SK-N-SH (cell line): Measurements from ENCODE around the gene PSAP. TPM values are rescaled to one million over a fixed set of nuclear protein-coding genes. Genes with fewer than 3 reads are reported as not detected.

Experiments used
- CTCF ChIA-PET: fragments of 300-600, 350-600 bp; formaldehyde crosslinking; extraction: SDS; loops from one replicate; lab custom pipeline; 2021; lab: Yijun Ruan, JAX
- POLR2A ChIA-PET: fragments of 350-600 bp; sonication (Branson Sonifier 250); formaldehyde crosslinking; extraction: SDS; loops from one replicate; lab custom pipeline; 2020; ENCODE audit warnings: antibody characterized with exemption, inconsistent platforms; lab: Yijun Ruan, JAX
- DNase-seq: peaks from one replicate; pipeline ENCODE4 v3.0.0; 2012
- H2AFZ ChIP-seq: fragments of 200-600 bp; sonication (generic); 2 replicates; pipeline ENCODE4 v1.8.1; 2016; ENCODE audit warnings: antibody characterized with exemption, mild to moderate bottlenecking, low read depth
- H3F3A ChIP-seq: fragments of 200-600 bp; sonication (generic); replicated peaks from 2 replicates; pipeline ENCODE3; 2016; ENCODE audit warnings: antibody characterized with exemption, mild to moderate bottlenecking; ENCODE audit not compliant: insufficient read depth
- H3K27ac ChIP-seq, 2 experiments: fragments of 200-500 bp in 1 of 2; fragments of 200-600 bp in 1 of 2; sonication (Bioruptor generic) in 1 of 2; sonication (generic), shearing (Covaris generic) in 1 of 2; 2 replicates each; pipeline versions ENCODE4 v1.5.1 to v1.6.1; 2014 to 2016; ENCODE audit warnings: low read depth in 2 of 2, inconsistent platforms in 1 of 2, low read length in 1 of 2, mild to moderate bottlenecking in 1 of 2, mixed read lengths in 1 of 2
- H3K27me3 ChIP-seq: fragments of 200-600 bp; sonication (generic), shearing (Covaris generic); 2 replicates; pipeline ENCODE4 v1.6.1; 2016; ENCODE audit warnings: mixed run types; ENCODE audit not compliant: insufficient read depth
- H3K36me3 ChIP-seq, 2 experiments: fragments of 200-500 bp in 1 of 2; fragments of 200-600 bp in 1 of 2; sonication (Bioruptor generic) in 1 of 2; sonication (generic) in 1 of 2; replicated peaks in 1 of 2; 2 replicates each; pipeline versions ENCODE3 to v1.5.1; 2014 to 2016; ENCODE audit warnings: low read length in 1 of 2, mild to moderate bottlenecking in 1 of 2; ENCODE audit not compliant: insufficient read depth in 2 of 2, control insufficient read depth in 1 of 2
- H3K4me1 ChIP-seq, 2 experiments: fragments of 200-500 bp in 1 of 2; fragments of 200-600 bp in 1 of 2; sonication (Bioruptor generic) in 1 of 2; sonication (generic), shearing (Covaris generic) in 1 of 2; 2 replicates each; pipeline versions ENCODE4 v1.5.1 to v1.6.1; 2014 to 2016; ENCODE audit warnings: low read depth in 1 of 2, low read length in 1 of 2, mixed run types in 1 of 2; ENCODE audit not compliant: insufficient read depth in 2 of 2, control insufficient read depth in 1 of 2
- H3K4me2 ChIP-seq: fragments of 200-600 bp; sonication (generic), shearing (Covaris generic); 2 replicates; pipeline ENCODE4 v1.6.1; 2017; ENCODE audit warnings: mixed run types
- H3K4me3 ChIP-seq, 2 experiments: fragments of 200-500 bp in 1 of 2; fragments of 200-600 bp in 1 of 2; sonication (Bioruptor generic) in 1 of 2; sonication (generic), shearing (Covaris generic) in 1 of 2; 2 replicates each; pipeline versions ENCODE4 v1.5.1 to v1.8.1; 2014 to 2016; ENCODE audit warnings: low read depth in 2 of 2, inconsistent platforms in 1 of 2, low read length in 1 of 2, mild to moderate bottlenecking in 1 of 2, mixed read lengths in 1 of 2, moderate library complexity in 1 of 2
- H3K79me2 ChIP-seq: fragments of 200-600 bp; sonication (generic); 2 replicates; pipeline ENCODE4 v1.8.1; 2017; ENCODE audit warnings: mild to moderate bottlenecking; ENCODE audit not compliant: insufficient read depth
- H3K9ac ChIP-seq: fragments of 200-600 bp; sonication (generic); 2 replicates; pipeline ENCODE4 v1.6.1; 2017; ENCODE audit warnings: mixed run types
- H3K9me2 ChIP-seq: fragments of 200-600 bp; sonication (generic); 2 replicates; pipeline ENCODE4 v1.6.1; 2017; ENCODE audit warnings: mixed run types
- H3K9me3 ChIP-seq: fragments of 200-600 bp; sonication (generic); 2 replicates; pipeline ENCODE4 v1.6.1; 2017; ENCODE audit warnings: mixed run types, mild to moderate bottlenecking, moderate library complexity
- H4K20me1 ChIP-seq: fragments of 200-600 bp; sonication (generic); 2 replicates; pipeline ENCODE4 v1.6.1; 2017; ENCODE audit warnings: mild to moderate bottlenecking, mixed run types; ENCODE audit not compliant: insufficient read depth
- CHD2 ChIP-seq: fragments of 150-350 bp; IDR thresholded peaks from 2 replicates; pipeline ENCODE4 v1.6.1; 2018; ENCODE audit warnings: low read length; ENCODE audit not compliant: partially characterized antibody
- ELF1 ChIP-seq: IDR thresholded peaks from 2 replicates; pipeline ENCODE4 v1.4.0; 2012
- EP300 ChIP-seq, 2 experiments: IDR thresholded peaks; 2 replicates each; pipeline versions ENCODE4 v1.4.0 to v1.6.1; 2012; ENCODE audit warnings: borderline replicate concordance in 1 of 2, low read depth in 1 of 2, low read length in 1 of 2
- EZH2phosphoT487 ChIP-seq: fragments of 200-600 bp; sonication (generic); IDR thresholded peaks from 2 replicates; pipeline ENCODE4 v1.6.1; 2017; ENCODE audit warnings: low read depth, mixed run types, mild to moderate bottlenecking, antibody characterized with exemption, moderate library complexity, borderline replicate concordance
- FOSL2 ChIP-seq: IDR thresholded peaks from 2 replicates; pipeline ENCODE4 v1.4.0; 2012; ENCODE audit warnings: low read depth, mild to moderate bottlenecking, moderate library complexity, borderline replicate concordance
- FOXM1 ChIP-seq: IDR thresholded peaks from 2 replicates; pipeline ENCODE4 v1.4.0; 2012; ENCODE audit warnings: low read depth, mild to moderate bottlenecking
- GABPA ChIP-seq: IDR thresholded peaks from 2 replicates; pipeline ENCODE4 v1.4.0; 2012; ENCODE audit warnings: low read depth, mild to moderate bottlenecking
- GATA2 ChIP-seq: sonication (generic); formaldehyde crosslinking; IDR thresholded peaks from 2 replicates; pipeline ENCODE4 v1.5.0; 2020; ENCODE audit warnings: mild to moderate bottlenecking, missing genetic modification reagents
- MEF2A ChIP-seq: IDR thresholded peaks from 2 replicates; pipeline ENCODE4 v1.4.0; 2012; ENCODE audit warnings: low read depth, borderline replicate concordance
- MXI1 ChIP-seq: IDR thresholded peaks from 2 replicates; pipeline ENCODE4 v1.6.1; 2012; ENCODE audit warnings: mild to moderate bottlenecking, low read depth, low read length, improper control_type of control experiment
- NFIC ChIP-seq: IDR thresholded peaks from 2 replicates; pipeline ENCODE4 v1.4.0; 2012; ENCODE audit warnings: borderline replicate concordance
- POLR2AphosphoS5 ChIP-seq: IDR thresholded peaks from 2 replicates; pipeline ENCODE4 v1.6.1; 2012; ENCODE audit warnings: low read depth, low read length
- RCOR1 ChIP-seq: fragments of 150-350 bp; IDR thresholded peaks from 2 replicates; pipeline ENCODE4 v1.6.1; 2017; ENCODE audit warnings: antibody characterized with exemption, low read length
- SIN3A ChIP-seq: IDR thresholded peaks from 2 replicates; pipeline ENCODE4 v1.6.1; 2012; ENCODE audit warnings: low read depth, mild to moderate bottlenecking, low read length, moderate library complexity, borderline replicate concordance
- TEAD4 ChIP-seq: IDR thresholded peaks from 2 replicates; pipeline ENCODE4 v1.4.0; 2012; ENCODE audit warnings: mild to moderate bottlenecking, borderline replicate concordance; ENCODE audit not compliant: insufficient read depth
- USF2 ChIP-seq: fragments of 150-350 bp; IDR thresholded peaks from 2 replicates; pipeline ENCODE4 v1.6.1; 2017; ENCODE audit warnings: antibody characterized with exemption, low read length, low read depth, borderline replicate concordance
- WGBS: methylation state at CpG from one replicate; pipeline ENCODE4 v1.1.6; 2017; ENCODE audit warnings: low lambda C conversion rate; 5-methylcytosine and 5-hydroxymethylcytosine counted together
- polyA plus RNA-seq, 3 experiments: library from polyadenylated mRNA; depleted of rRNA; stranded (reverse); fragments of >200 nt; gene quantifications; 2 replicates each; pipeline ENCODE4 v1.2.3, GENCODE V29; 2012
- TF ChIP-seq, protein P1 (sequence below): IDR thresholded peaks from 2 replicates; pipeline ENCODE4 v1.4.0; 2012; ENCODE audit warnings: low read depth, borderline replicate concordance
- TF ChIP-seq, protein P2 (sequence below): IDR thresholded peaks from 2 replicates; pipeline ENCODE4 v1.4.0; 2012; ENCODE audit warnings: low read depth, borderline replicate concordance
- TF ChIP-seq, protein P3 (sequence below): fragments of 200-600 bp; sonication (generic); IDR thresholded peaks from 2 replicates; pipeline ENCODE4 v1.6.1; 2017; ENCODE audit warnings: antibody characterized with exemption, mild to moderate bottlenecking, moderate library complexity

PSAP gene
- polyA plus RNA-seq, 1 of the 3 experiments (the other 2 are of a cell fraction), result 1,647 TPM

- CTCF ChIA-PET, result interaction anchor here (1.5 to 5.9 kb wide), 3 partner anchors 10 to 86 kb away, joined by 3 to 51 read pairs (median 9); partner anchors contain the start of gene VSIR
- no peaks in the 10 kb centered on the region for H3K36me3 ChIP-seq
- no peaks in the 10 kb centered on the region; the same call in 1 of the 2 replicates for H3K27me3 ChIP-seq
- no peak overlapping the region for H3K27ac ChIP-seq
- no peak for DNase-seq
- 73% methylated on average over 7 of the region's 7 CpGs for WGBS
- H3K9me2 ChIP-seq, result no peaks in the 10 kb centered on the region
- H3K4me1 ChIP-seq, result no peaks in the 10 kb centered on the region
- H3F3A ChIP-seq, result no peaks in the 10 kb centered on the region
- TF ChIP-seq USF2 (no peak), GABPA (no peak), NFIC (no peak), ELF1 (no peak), MEF2A (no peak), EP300 (IDR thresholded peaks at IDR 0.05; ENCODE audit: borderline replicate concordance in 1 of 2, low read depth in 1 of 2, low read length in 1 of 2) (no peak), RCOR1 (no peak), GATA2 (CRISPR knock-in tag) (no peak), CHD2 (no peak)
- TF ChIP-seq, protein P1, sequence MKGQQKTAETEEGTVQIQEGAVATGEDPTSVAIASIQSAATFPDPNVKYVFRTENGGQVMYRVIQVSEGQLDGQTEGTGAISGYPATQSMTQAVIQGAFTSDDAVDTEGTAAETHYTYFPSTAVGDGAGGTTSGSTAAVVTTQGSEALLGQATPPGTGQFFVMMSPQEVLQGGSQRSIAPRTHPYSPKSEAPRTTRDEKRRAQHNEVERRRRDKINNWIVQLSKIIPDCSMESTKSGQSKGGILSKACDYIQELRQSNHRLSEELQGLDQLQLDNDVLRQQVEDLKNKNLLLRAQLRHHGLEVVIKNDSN, result no peak
- TF ChIP-seq, all 33 proteins: peak for 0
- H3K79me2 ChIP-seq, result no peaks in the 10 kb centered on the region
- no peaks in the 10 kb centered on the region for H3K9me3 ChIP-seq
- POLR2A ChIA-PET, result no interaction called here
- H3K9ac ChIP-seq, result no peak overlapping the region
- H2AFZ ChIP-seq, result no peak overlapping the region
- no peaks in the 10 kb centered on the region for H4K20me1 ChIP-seq
- H3K4me3 ChIP-seq, result no peak overlapping the region
- no peak overlapping the region for H3K4me2 ChIP-seq
Observed at GRCh38 chr10:71782917-71783490, 68.0 kb downstream of the PSAP start.

DNA sequence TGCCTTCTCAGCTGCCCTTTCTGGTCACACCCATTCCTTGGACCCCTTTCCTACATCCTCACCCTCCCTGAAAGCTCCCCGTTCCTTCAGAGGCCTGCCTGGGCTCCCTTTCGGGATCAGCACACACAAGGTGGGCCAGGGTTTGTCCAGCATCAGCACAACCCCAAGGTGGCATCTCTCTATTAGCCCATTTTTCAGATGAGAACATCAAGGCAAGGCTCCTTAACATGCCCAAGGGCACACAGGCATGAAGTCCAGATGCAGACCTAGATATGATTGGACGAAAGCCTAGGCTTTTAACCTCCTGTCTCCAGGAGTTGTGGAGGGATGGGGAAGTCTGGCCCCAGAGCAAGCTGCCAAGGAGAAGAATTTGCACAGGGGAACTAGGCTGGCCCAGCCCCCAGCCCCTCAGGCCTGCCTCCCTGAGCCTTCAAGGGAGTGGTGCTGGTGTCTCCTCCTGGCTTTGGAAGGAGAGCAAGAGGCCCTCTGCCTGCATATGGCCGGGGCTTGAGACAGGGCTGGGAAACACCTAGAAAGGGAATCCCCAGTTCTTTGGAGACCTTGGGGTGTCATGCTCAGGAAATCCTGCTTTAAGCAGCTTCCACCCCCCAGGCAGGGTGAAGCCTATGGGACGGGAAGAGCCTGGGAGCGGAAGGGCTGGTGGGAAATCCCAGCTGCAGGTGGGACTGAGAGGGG, 68.7 kb downstream of the PSAP start:
- ChIA-PET POLR2A (no interaction called here), CTCF (interaction anchor here (0.7 to 5.9 kb wide), 5 partner anchors 9 to 114 kb away, joined by 3 to 51 read pairs (median 5); partner anchors contain the start of gene VSIR)
- 50% methylated on average over 6 of the region's 6 CpGs for WGBS
- H3K9me2 ChIP-seq, result no peaks in the 10 kb centered on the region
- H3K4me1 ChIP-seq, result no peaks in the 10 kb centered on the region
- no peak overlapping the region for H3K4me3 ChIP-seq
- H3K27ac ChIP-seq, result no peak overlapping the region
- H3K4me2 ChIP-seq, result no peak overlapping the region
- no peaks in the 10 kb centered on the region for H4K20me1 ChIP-seq
- no peaks in the 10 kb centered on the region for H3F3A ChIP-seq
- TF ChIP-seq MEF2A, result no peak
- TF ChIP-seq POLR2AphosphoS5, result no peak
- TF ChIP-seq CHD2, result no peak
- no peak for TF ChIP-seq FOXM1
- TF ChIP-seq, protein P2, sequence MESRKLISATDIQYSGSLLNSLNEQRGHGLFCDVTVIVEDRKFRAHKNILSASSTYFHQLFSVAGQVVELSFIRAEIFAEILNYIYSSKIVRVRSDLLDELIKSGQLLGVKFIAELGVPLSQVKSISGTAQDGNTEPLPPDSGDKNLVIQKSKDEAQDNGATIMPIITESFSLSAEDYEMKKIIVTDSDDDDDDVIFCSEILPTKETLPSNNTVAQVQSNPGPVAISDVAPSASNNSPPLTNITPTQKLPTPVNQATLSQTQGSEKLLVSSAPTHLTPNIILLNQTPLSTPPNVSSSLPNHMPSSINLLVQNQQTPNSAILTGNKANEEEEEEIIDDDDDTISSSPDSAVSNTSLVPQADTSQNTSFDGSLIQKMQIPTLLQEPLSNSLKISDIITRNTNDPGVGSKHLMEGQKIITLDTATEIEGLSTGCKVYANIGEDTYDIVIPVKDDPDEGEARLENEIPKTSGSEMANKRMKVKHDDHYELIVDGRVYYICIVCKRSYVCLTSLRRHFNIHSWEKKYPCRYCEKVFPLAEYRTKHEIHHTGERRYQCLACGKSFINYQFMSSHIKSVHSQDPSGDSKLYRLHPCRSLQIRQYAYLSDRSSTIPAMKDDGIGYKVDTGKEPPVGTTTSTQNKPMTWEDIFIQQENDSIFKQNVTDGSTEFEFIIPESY, result no peak
- no peak for TF ChIP-seq MXI1
- TF ChIP-seq FOSL2, result no peak
- no peak for TF ChIP-seq EZH2phosphoT487
- TF ChIP-seq EP300 (IDR thresholded peaks at IDR 0.05; ENCODE audit: borderline replicate concordance in 1 of 2, low read depth in 1 of 2, low read length in 1 of 2), result no peak
- TF ChIP-seq SIN3A, result no peak
- TF ChIP-seq, protein P3, sequence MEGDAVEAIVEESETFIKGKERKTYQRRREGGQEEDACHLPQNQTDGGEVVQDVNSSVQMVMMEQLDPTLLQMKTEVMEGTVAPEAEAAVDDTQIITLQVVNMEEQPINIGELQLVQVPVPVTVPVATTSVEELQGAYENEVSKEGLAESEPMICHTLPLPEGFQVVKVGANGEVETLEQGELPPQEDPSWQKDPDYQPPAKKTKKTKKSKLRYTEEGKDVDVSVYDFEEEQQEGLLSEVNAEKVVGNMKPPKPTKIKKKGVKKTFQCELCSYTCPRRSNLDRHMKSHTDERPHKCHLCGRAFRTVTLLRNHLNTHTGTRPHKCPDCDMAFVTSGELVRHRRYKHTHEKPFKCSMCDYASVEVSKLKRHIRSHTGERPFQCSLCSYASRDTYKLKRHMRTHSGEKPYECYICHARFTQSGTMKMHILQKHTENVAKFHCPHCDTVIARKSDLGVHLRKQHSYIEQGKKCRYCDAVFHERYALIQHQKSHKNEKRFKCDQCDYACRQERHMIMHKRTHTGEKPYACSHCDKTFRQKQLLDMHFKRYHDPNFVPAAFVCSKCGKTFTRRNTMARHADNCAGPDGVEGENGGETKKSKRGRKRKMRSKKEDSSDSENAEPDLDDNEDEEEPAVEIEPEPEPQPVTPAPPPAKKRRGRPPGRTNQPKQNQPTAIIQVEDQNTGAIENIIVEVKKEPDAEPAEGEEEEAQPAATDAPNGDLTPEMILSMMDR, result no peak
- TF ChIP-seq TEAD4, result no peak
- no peaks in the 10 kb centered on the region; the same call in 1 of the 2 replicates for H3K27me3 ChIP-seq
- no peaks in the 10 kb centered on the region for H3K9me3 ChIP-seq
- no peaks in the 10 kb centered on the region for H3K79me2 ChIP-seq
- H2AFZ ChIP-seq, result no peak overlapping the region
- H3K9ac ChIP-seq, result no peak overlapping the region
- H3K36me3 ChIP-seq, result no peaks in the 10 kb centered on the region
- DNase-seq, result no peak
